Measurements from ENCODE around the gene CIAPIN1.

The CIAPIN1 gene

GRCh38 chr16:57387598-57388354 is 59.4 kb downstream of the CIAPIN1 start:
- no peaks in the 10 kb centered on the region for H3K9me3 ChIP-seq
- intact Hi-C loops (cut with DNase I; ENCODE audit: low total_unique reads): no loop called here
- H3K4me1 ChIP-seq: peaks cover 0 to 47% (median 32%) of the 10 kb centered on the region in 4 donors
- TF ChIP-seq CTCF (IDR thresholded peaks at IDR 0.05): no peak
- H3K4me3 ChIP-seq: no peak overlapping the region
- peaks cover 3 to 9% (median 7%) of the 10 kb centered on the region in 3 donors for H3K36me3 ChIP-seq
- DNase-seq: no peak
- H3K27me3 ChIP-seq: no peaks in the 10 kb centered on the region
- H3K27ac ChIP-seq: no peak overlapping the region

GRCh38 chr16:57386381-57386951 is 60.7 kb downstream of the CIAPIN1 start:
- Histone ChIP-seq H3K36me3 (peaks cover 14 to 22% (median 20%) of the 10 kb centered on the region in 3 donors), H3K27ac (peak overlapping the region; percentile 42 to 43), H3K27me3 (no peaks in the 10 kb centered on the region), H3K9me3 (no peaks in the 10 kb centered on the region), H3K4me3 (no peak overlapping the region), H3K4me1 (peaks cover 0 to 60% (median 35%) of the 10 kb centered on the region in 4 donors)
- intact Hi-C loops (cut with DNase I; ENCODE audit: low total_unique reads): no loop called here
- no peak for DNase-seq
- no peak for TF ChIP-seq CTCF (IDR thresholded peaks at IDR 0.05)

- no peak for TF ChIP-seq CTCF (IDR thresholded peaks at IDR 0.05)
- Histone ChIP-seq H3K27me3 (no peaks in the 10 kb centered on the region), H3K4me3 (no peak overlapping the region), H3K27ac (peak overlapping the region in 1 of 2 donors; percentile 52), H3K9me3 (no peaks in the 10 kb centered on the region), H3K4me1 (peaks cover 0 to 68% (median 40%) of the 10 kb centered on the region in 4 donors), H3K36me3 (peaks cover 16 to 34% (median 30%) of the 10 kb centered on the region in 3 donors)
- DNase-seq: no peak
- intact Hi-C loops (cut with DNase I; ENCODE audit: low total_unique reads): no loop called here
These were observed 62.1 kb downstream of the CIAPIN1 start for GRCh38 chr16:57385083-57385482.

GRCh38 chr16:57384248-57385070 is 62.7 kb downstream of the CIAPIN1 start:
- Histone ChIP-seq H3K27ac (peak overlapping the region; percentile 49 to 52), H3K36me3 (peaks cover 22 to 40% (median 37%) of the 10 kb centered on the region in 3 donors), H3K4me1 (peaks cover 0 to 74% (median 43%) of the 10 kb centered on the region in 4 donors), H3K27me3 (no peaks in the 10 kb centered on the region), H3K4me3 (no peak overlapping the region), H3K9me3 (no peaks in the 10 kb centered on the region)
- intact Hi-C loops (cut with DNase I; ENCODE audit: low total_unique reads): no loop called here
- TF ChIP-seq CTCF (IDR thresholded peaks at IDR 0.05): no peak
- no peak for DNase-seq

GRCh38 chr16:57383276-57384247 is 63.6 kb downstream of the CIAPIN1 start:
- DNase-seq: peak; percentile 52 to 83
- no peaks in the 10 kb centered on the region for H3K9me3 ChIP-seq
- peak overlapping the region; percentile 49 to 52 for H3K27ac ChIP-seq
- no peaks in the 10 kb centered on the region for H3K27me3 ChIP-seq
- TF ChIP-seq CTCF (IDR thresholded peaks at IDR 0.05): no peak
- peaks cover 0 to 83% (median 48%) of the 10 kb centered on the region in 4 donors for H3K4me1 ChIP-seq
- intact Hi-C loops (cut with DNase I; ENCODE audit: low total_unique reads): no loop called here
- H3K4me3 ChIP-seq: no peak overlapping the region
- peaks cover 23 to 48% (median 42%) of the 10 kb centered on the region in 3 donors for H3K36me3 ChIP-seq
